HG03558 (cell line): Measurements from ENCODE around the gene DLG2.

Experiments used
- ATAC-seq: cut with Tn5 transposase; IDR thresholded peaks from one replicate; pipeline ENCODE4 v1.9.1; 2021; ENCODE audit warnings: moderate number of reproducible peaks; ENCODE audit not compliant: unreplicated experiment; ENCODE audit errors: extremely low read depth

The DLG2 gene

GRCh38 chr11:84747871-84748270 is 879.3 kb downstream of the DLG2 start:
- no peak for ATAC-seq

GRCh38 chr11:84740050-84740449 is 887.1 kb downstream of the DLG2 start:
- ATAC-seq: no peak

GRCh38 chr11:84724256-84724655 is 902.9 kb downstream of the DLG2 start:
- ATAC-seq: no peak

GRCh38 chr11:84722583-84723108 is 904.5 kb downstream of the DLG2 start:
- ATAC-seq: no peak

GRCh38 chr11:84721561-84721961 is 905.6 kb downstream of the DLG2 start:
- ATAC-seq: no peak

GRCh38 chr11:84720706-84721402 is 906.3 kb downstream of the DLG2 start:
- no peak for ATAC-seq

GRCh38 chr11:84719935-84720577 is 907.1 kb downstream of the DLG2 start:
- no peak for ATAC-seq

- ATAC-seq: no peak
Observed at GRCh38 chr11:84714316-84714780, 912.8 kb downstream of the DLG2 start.

GRCh38 chr11:84691830-84692229 is 935.3 kb downstream of the DLG2 start:
- no peak for ATAC-seq

GRCh38 chr11:84687433-84687832 is 939.7 kb downstream of the DLG2 start:
- ATAC-seq: no peak

GRCh38 chr11:84686716-84687115 is 940.4 kb downstream of the DLG2 start:
- ATAC-seq: no peak

GRCh38 chr11:84685976-84686375 is 941.2 kb downstream of the DLG2 start:
- no peak for ATAC-seq

- ATAC-seq: no peak
Observed at GRCh38 chr11:84685149-84685548, 942.0 kb downstream of the DLG2 start.

GRCh38 chr11:84681456-84681855 is 945.7 kb downstream of the DLG2 start:
- no peak for ATAC-seq

GRCh38 chr11:84675396-84676025 is 951.6 kb downstream of the DLG2 start:
- ATAC-seq: no peak

- no peak for ATAC-seq
Observed at GRCh38 chr11:84673753-84674152, 953.4 kb downstream of the DLG2 start.

- ATAC-seq: no peak
Observed at GRCh38 chr11:84671325-84671999, 955.7 kb downstream of the DLG2 start.

GRCh38 chr11:84663731-84664130 is 963.4 kb downstream of the DLG2 start:
- no peak for ATAC-seq

- ATAC-seq: no peak
Observed at GRCh38 chr11:84660257-84660977, 966.7 kb downstream of the DLG2 start.

GRCh38 chr11:84655712-84656111 is 971.4 kb downstream of the DLG2 start:
- ATAC-seq: no peak
